Sigmoid colon (tissue), 7 donors: ENCODE data around the gene IL3. TPM values are rescaled to one million over a fixed set of nuclear protein-coding genes. Genes with fewer than 3 reads are reported as not detected.

Experiments
- DNase-seq: peaks from one replicate; pipeline ENCODE4 v3.0.0-alpha.2; 2019
- H3K27ac ChIP-seq, 4 donors: fragments of 200-600 bp; sonication (generic); one replicate each; pipeline ENCODE4 v1.5.1; 2016 to 2019; ENCODE audit warnings: mild to moderate bottlenecking in 1 of 4
- H3K27me3 ChIP-seq, 3 donors: fragments of 200-600 bp; sonication (generic); one replicate each; pipeline ENCODE4 v1.5.1; 2019; ENCODE audit warnings: mild to moderate bottlenecking in 1 of 3
- H3K36me3 ChIP-seq, 4 donors: fragments of 200-600 bp; sonication (generic); one replicate each; pipeline ENCODE4 v1.5.1; 2016 to 2019
- H3K4me1 ChIP-seq, 4 donors: fragments of 200-600 bp; sonication (generic); one replicate each; pipeline ENCODE4 v1.5.1; 2017 to 2019
- H3K4me3 ChIP-seq, 4 donors: fragments of 200-600 bp; sonication (generic); one replicate each; pipeline ENCODE4 v1.5.1; 2017 to 2019; ENCODE audit warnings: mild to moderate bottlenecking in 2 of 4, moderate library complexity in 1 of 4
- H3K9me3 ChIP-seq, 4 donors: fragments of 200-600 bp in 3 of 4; sonication (generic) in 3 of 4; one replicate each; pipeline versions ENCODE4 v1.5.1 to v1.6.1; 2013 to 2019
- EP300 ChIP-seq, 4 donors: sonication (generic); formaldehyde crosslinking; IDR thresholded peaks; one replicate each; pipeline ENCODE4 v1.6.1; 2017; ENCODE audit warnings: antibody characterized with exemption in 4 of 4
- POLR2A ChIP-seq, 2 donors: fragments of 450-650 bp; IDR thresholded peaks; one replicate each; pipeline ENCODE4 v1.6.1; 2016; ENCODE audit warnings: antibody characterized with exemption in 2 of 2, mild to moderate bottlenecking in 2 of 2, moderate library complexity in 2 of 2
- POLR2AphosphoS5 ChIP-seq, 4 donors: sonication (generic); formaldehyde crosslinking; IDR thresholded peaks; one replicate each; pipeline ENCODE4 v1.6.1; 2017; ENCODE audit warnings: antibody characterized with exemption in 4 of 4
- WGBS, 2 donors: extraction: QIAGEN DNeasy Blood & Tissue Kit; methylation state at CpG; one replicate each; pipeline ENCODE4 v1.1.7; 2013; 5-methylcytosine and 5-hydroxymethylcytosine counted together
- intact Hi-C: fragments of 100-400 bp; cut with DNase I; formaldehyde crosslinking; loops from one replicate; pipeline ENCODE4 v1.15.1; 2023
- polyA plus RNA-seq, 3 donors: library from polyadenylated mRNA; stranded (reverse); fragments of 200-250 nt; gene quantifications; one replicate each; pipeline ENCODE4 v1.2.3, GENCODE V29; 2013
- total RNA-seq, 4 donors: library from RNA; depleted of rRNA; stranded (reverse); fragments of >200 nt; gene quantifications; one replicate each; pipeline ENCODE4 v1.1.0, GENCODE V29; 2016
- TF ChIP-seq, protein P1 (sequence below), 4 experiments: fragments of 450-650 bp in 3 of 4; fragments of 200-600 bp in 1 of 4; IDR thresholded peaks; one replicate each; pipeline ENCODE4 v1.5.1; 2016 to 2019; ENCODE audit warnings: antibody characterized with exemption in 4 of 4, mild to moderate bottlenecking in 3 of 4, moderate library complexity in 2 of 4
- donor health status: healthy with polysubstance abuse.
- donor health status: Bipolar disorder and iron deficiency.
- donor health status: healthy.

Gene IL3
- total and polyA plus RNA-seq, 7 donors: not detected

DNA sequence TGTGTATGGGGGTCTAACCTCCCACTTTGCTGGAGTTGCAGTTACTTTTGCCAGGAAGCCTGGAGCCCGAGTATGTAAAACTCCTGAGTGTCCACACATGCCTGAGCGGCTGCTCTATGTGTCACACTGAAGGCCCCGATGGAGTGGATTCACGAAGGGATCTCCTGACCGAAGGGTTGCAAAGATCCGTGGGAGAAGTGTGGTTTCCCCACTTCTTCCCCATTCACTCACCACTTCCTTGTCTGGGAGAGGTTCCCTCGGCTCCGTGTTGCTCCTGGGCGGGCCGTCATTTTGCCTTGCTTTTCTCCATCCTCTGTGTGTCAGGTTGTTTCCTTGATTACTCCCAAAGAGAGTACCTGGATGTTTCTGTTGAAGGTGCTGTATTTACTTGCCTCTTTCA, 16.2 kb upstream of the IL3 start:
- no peak overlapping the region for H3K4me3 ChIP-seq
- DNase-seq: no peak
- WGBS, 2 donors: 72 to 78% methylated on average over 10 of the region's 10 CpGs
- no peaks in the 10 kb centered on the region for H3K36me3 ChIP-seq
- H3K4me1 ChIP-seq: no peaks in the 10 kb centered on the region
- no peak overlapping the region for H3K27ac ChIP-seq
- intact Hi-C loops: no loop called here
- no peaks in the 10 kb centered on the region for H3K9me3 ChIP-seq
- H3K27me3 ChIP-seq: peaks cover 0 to 10% (median 0%) of the 10 kb centered on the region in 3 donors
- no peak for TF ChIP-seq EP300 (IDR thresholded peaks at IDR 0.05)
- TF ChIP-seq POLR2AphosphoS5 (IDR thresholded peaks at IDR 0.05): no peak
- TF ChIP-seq, protein P1, sequence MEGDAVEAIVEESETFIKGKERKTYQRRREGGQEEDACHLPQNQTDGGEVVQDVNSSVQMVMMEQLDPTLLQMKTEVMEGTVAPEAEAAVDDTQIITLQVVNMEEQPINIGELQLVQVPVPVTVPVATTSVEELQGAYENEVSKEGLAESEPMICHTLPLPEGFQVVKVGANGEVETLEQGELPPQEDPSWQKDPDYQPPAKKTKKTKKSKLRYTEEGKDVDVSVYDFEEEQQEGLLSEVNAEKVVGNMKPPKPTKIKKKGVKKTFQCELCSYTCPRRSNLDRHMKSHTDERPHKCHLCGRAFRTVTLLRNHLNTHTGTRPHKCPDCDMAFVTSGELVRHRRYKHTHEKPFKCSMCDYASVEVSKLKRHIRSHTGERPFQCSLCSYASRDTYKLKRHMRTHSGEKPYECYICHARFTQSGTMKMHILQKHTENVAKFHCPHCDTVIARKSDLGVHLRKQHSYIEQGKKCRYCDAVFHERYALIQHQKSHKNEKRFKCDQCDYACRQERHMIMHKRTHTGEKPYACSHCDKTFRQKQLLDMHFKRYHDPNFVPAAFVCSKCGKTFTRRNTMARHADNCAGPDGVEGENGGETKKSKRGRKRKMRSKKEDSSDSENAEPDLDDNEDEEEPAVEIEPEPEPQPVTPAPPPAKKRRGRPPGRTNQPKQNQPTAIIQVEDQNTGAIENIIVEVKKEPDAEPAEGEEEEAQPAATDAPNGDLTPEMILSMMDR (IDR thresholded peaks at IDR 0.05): no peak
- TF ChIP-seq POLR2A (IDR thresholded peaks at IDR 0.05): no peak

DNA sequence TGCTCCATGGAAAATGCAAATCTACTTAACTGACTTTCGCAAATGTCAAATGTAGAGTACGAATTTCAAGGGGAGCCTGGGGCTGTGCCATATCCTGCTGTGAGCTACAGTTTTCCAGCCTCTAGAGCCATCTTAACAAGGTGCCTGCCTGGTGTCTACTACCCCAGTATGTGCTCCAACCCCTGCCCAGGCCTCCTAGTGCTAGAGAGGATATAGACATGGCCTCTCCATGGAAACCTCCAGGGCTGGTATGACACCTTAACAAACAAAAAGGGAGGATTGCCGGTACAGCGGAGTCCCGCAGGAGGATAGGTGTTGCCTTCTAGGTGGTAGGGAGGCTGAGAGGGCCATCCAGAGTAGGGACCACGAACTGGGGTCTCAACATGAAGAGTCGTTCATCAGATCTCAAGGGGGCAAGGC, 13.6 kb upstream of the IL3 start:
- peaks cover 0 to 10% (median 0%) of the 10 kb centered on the region in 3 donors for H3K27me3 ChIP-seq
- no peaks in the 10 kb centered on the region for H3K4me1 ChIP-seq
- TF ChIP-seq, protein P1 (IDR thresholded peaks at IDR 0.05): no peak
- no peak for TF ChIP-seq POLR2A (IDR thresholded peaks at IDR 0.05)
- no peak for TF ChIP-seq EP300 (IDR thresholded peaks at IDR 0.05)
- no peak for TF ChIP-seq POLR2AphosphoS5 (IDR thresholded peaks at IDR 0.05)
- DNase-seq: no peak
- no peak overlapping the region for H3K27ac ChIP-seq
- no peaks in the 10 kb centered on the region for H3K9me3 ChIP-seq
- 84 to 87% methylated on average over 7 of the region's 7 CpGs for WGBS, 2 donors
- intact Hi-C loops: no loop called here
- no peaks in the 10 kb centered on the region for H3K36me3 ChIP-seq
- no peak overlapping the region for H3K4me3 ChIP-seq

DNA sequence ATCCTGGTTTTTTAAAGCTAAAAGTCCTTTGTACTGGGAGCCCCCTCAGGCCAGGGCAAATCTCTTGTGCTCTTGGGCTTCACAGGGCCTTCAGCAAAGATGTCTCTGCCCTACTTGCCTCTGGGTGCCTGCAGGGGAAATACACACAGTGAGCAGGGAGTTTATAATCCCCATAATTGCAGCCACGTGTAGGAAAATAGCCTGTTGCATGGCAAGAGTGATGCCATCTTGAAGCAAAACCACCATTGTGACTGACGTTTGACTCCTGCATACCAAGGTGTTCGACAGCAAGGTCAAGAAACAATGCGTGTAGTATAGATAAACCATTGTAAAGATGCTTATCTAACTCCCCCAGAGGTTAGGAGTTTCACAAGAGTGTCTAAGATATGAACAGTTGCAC, 11.4 kb upstream of the IL3 start:
- intact Hi-C loops: no loop called here
- no peak overlapping the region for H3K4me3 ChIP-seq
- WGBS, 2 donors: 37 to 59% methylated on average over 4 of the region's 4 CpGs

GRCh38 chr5:132049559-132049958, 10.9 kb upstream of the IL3 start:
- H3K27ac ChIP-seq: no peak overlapping the region
- no peaks in the 10 kb centered on the region for H3K9me3 ChIP-seq
- intact Hi-C loops: no loop called here
- no peak overlapping the region for H3K4me3 ChIP-seq
- no peak for TF ChIP-seq EP300 (IDR thresholded peaks at IDR 0.05)
- TF ChIP-seq, protein P1 (IDR thresholded peaks at IDR 0.05): no peak
- no peak for TF ChIP-seq POLR2A (IDR thresholded peaks at IDR 0.05)
- no peak for TF ChIP-seq POLR2AphosphoS5 (IDR thresholded peaks at IDR 0.05)
- H3K36me3 ChIP-seq: no peaks in the 10 kb centered on the region
- H3K4me1 ChIP-seq: no peaks in the 10 kb centered on the region
- 93% methylated on average over 12 of the region's 12 CpGs for WGBS, 2 donors
- no peak for DNase-seq
- no peaks in the 10 kb centered on the region for H3K27me3 ChIP-seq

More for the DNA sequence above, 11.4 kb upstream of the IL3 start:
- H3K27me3 ChIP-seq: no peaks in the 10 kb centered on the region
- H3K4me1 ChIP-seq: no peaks in the 10 kb centered on the region
- H3K27ac ChIP-seq: no peak overlapping the region
- H3K36me3 ChIP-seq: no peaks in the 10 kb centered on the region
- no peaks in the 10 kb centered on the region for H3K9me3 ChIP-seq
- DNase-seq: no peak
- TF ChIP-seq EP300 (IDR thresholded peaks at IDR 0.05) (no peak), POLR2AphosphoS5 (IDR thresholded peaks at IDR 0.05) (no peak), POLR2A (IDR thresholded peaks at IDR 0.05) (no peak)
- TF ChIP-seq, protein P1 (IDR thresholded peaks at IDR 0.05): no peak

GRCh38 chr5:132050136-132050535, 10.3 kb upstream of the IL3 start:
- intact Hi-C loops: no loop called here
- TF ChIP-seq POLR2AphosphoS5 (IDR thresholded peaks at IDR 0.05) (no peak), POLR2A (IDR thresholded peaks at IDR 0.05) (no peak), EP300 (IDR thresholded peaks at IDR 0.05) (no peak)
- TF ChIP-seq, protein P1 (IDR thresholded peaks at IDR 0.05): no peak
- H3K4me3 ChIP-seq: no peak overlapping the region
- no peaks in the 10 kb centered on the region for H3K9me3 ChIP-seq
- no peaks in the 10 kb centered on the region for H3K27me3 ChIP-seq
- H3K27ac ChIP-seq: no peak overlapping the region
- H3K4me1 ChIP-seq: no peaks in the 10 kb centered on the region
- DNase-seq: peak; percentile 63
- 56 to 77% methylated on average over 5 of the region's 5 CpGs for WGBS, 2 donors
- no peaks in the 10 kb centered on the region for H3K36me3 ChIP-seq
